ENCODE data around the gene CDK14.
A peak's percentile ranks its signal among the peaks of the same experiment; 100 is the strongest.

CDK14 gene

DNA sequence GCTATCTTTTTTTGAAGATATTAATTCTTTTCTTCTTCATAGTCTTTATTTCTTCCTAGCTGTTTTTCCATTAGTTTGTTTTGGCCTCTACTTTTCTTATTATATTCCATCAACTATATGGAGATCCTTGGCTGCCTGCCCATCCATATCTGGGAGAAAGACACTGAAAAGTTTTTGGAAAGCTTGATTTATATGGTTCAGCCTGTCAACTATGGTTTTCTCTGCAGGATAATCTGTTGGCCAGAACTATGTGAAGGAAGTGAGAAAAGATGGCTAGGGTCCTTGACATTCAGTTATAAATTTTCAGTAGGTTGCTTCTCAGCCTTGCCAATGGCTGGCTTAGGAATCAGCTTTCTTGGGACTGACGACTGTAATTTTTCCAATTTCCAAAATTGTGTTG, 10.0 kb upstream of the CDK14 start:
- no peak for TF ChIP-seq ZNF274 (IDR thresholded peaks at IDR 0.05; ENCODE audit: low read depth, low read length)
- H3K4me3 ChIP-seq (ENCODE audit: low read length) = no peak overlapping the region

DNA sequence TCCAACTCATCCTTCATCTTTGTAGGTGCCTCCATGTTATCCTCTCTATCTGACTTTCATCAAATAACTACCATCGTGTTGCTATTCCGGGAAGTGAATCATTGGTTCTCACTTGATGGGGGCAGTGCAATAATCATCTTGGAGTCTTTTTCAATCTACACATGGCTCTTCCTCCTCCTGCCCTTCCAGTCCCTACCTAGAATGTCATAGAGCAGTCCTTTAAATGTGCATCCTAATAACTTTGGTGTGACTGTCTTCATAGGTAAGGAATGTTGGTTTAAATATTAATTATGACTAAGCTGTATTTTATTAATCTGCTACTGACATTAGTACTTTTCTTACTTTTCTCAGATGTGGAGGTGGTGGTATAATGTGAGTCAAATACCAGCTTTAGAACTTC, 8.4 kb upstream of the CDK14 start:
- H3K4me3 ChIP-seq (ENCODE audit: low read length) = no peak overlapping the region
- no peak for TF ChIP-seq ZNF274 (IDR thresholded peaks at IDR 0.05; ENCODE audit: low read depth, low read length)

DNA sequence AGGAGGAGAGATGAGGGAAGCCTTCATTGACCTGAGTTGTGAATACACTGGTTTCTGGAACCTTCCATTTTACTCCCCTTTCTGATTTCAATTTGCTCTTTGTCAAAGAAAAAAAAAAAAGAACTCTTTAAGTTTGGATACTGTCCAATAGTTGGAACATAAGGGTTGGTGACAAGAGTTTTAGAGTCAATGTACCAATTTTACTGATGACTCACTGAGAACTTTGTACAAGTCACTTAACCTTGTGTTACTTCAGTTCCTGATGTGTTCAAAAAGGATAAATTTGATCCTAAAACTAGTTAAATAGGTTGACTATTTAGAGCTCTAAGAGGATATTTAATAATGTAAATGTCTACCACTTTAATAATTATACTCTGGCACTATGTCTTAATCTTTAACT, 4.1 kb upstream of the CDK14 start:
- TF ChIP-seq ZNF274 (IDR thresholded peaks at IDR 0.05; ENCODE audit: low read depth, low read length) = no peak

DNA sequence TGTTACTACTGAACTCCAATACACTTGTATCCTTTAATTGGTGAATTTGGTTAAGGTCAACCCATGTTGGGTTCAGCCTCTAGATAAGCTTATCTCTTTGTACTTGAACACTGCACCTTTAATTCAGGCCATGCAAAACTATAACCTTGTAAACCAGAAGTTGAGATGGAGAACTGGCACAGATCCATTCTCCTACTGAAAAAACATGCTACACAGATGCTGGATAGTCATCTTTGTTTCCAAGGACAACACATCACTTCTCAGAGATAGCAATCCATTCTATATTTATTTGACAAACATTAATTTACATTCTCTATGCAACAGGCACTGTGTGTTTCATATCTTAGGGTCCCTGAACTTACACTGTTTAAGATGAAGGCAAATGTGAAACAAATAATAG, 2.9 kb upstream of the CDK14 start:
- no peak for TF ChIP-seq ZNF274 (IDR thresholded peaks at IDR 0.05; ENCODE audit: low read depth, low read length)
- H3K4me3 ChIP-seq (ENCODE audit: low read length) = no peak overlapping the region

More for the DNA sequence above, 4.1 kb upstream of the CDK14 start:
- H3K4me3 ChIP-seq (ENCODE audit: low read length) = no peak overlapping the region

DNA sequence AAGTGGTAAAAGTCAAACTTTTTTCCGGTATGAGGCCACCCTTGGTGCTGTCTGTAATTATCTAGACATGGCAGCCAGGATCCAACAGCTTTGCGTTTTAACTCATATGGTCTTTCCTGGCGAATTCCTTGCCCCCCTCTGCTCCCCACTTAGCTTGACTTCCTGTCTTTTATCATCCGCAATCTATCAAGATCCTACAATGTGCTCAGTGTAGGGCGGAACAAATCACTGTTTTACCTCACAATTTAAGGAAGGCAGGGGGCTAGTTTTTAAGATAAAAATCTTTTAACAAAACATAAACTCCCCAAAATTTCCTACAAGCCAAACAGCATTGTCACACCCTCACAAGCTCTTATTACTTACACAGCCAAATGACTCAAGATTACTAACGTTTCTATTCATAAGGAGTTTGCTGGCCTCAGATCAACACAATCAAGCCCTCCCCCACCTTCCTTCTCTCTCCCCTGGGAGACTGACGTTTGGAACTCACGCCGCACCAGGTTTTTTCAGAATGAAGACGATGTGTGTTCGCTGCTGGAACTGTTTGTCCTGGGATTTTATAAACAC, 1.3 kb upstream of the CDK14 start:
- peak overlapping the region; percentile 73; the same call in 1 of the 2 replicates for H3K4me3 ChIP-seq (ENCODE audit: low read length)
- TF ChIP-seq ZNF274 (IDR thresholded peaks at IDR 0.05; ENCODE audit: low read depth, low read length) = no peak

DNA sequence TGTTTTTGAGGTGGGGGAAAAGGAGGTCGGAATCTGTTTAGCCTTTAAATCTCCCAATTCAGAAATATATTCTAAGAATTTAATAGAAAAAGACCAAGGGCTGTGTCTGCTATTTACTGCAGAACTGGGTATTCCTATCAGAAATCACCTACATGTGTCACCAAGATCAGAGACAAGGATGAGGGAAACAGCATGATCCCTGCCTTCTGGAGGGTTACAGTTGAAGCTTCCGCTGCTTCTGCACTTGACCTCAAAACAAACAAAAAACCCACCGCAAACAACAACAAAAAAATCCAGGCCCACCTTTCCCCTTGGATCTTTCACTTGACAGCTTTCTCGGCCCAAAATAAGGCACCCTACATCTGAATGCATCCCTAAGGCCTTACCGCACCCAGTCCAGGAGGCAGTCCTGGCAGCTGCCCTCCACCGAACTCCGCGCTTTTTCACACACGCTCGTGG, 750 bp upstream of the CDK14 start:
- TF ChIP-seq ZNF274 (IDR thresholded peaks at IDR 0.05; ENCODE audit: low read depth, low read length) = no peak
- peak overlapping the region; percentile 73; the same call in 1 of the 2 replicates for H3K4me3 ChIP-seq (ENCODE audit: low read length)

DNA sequence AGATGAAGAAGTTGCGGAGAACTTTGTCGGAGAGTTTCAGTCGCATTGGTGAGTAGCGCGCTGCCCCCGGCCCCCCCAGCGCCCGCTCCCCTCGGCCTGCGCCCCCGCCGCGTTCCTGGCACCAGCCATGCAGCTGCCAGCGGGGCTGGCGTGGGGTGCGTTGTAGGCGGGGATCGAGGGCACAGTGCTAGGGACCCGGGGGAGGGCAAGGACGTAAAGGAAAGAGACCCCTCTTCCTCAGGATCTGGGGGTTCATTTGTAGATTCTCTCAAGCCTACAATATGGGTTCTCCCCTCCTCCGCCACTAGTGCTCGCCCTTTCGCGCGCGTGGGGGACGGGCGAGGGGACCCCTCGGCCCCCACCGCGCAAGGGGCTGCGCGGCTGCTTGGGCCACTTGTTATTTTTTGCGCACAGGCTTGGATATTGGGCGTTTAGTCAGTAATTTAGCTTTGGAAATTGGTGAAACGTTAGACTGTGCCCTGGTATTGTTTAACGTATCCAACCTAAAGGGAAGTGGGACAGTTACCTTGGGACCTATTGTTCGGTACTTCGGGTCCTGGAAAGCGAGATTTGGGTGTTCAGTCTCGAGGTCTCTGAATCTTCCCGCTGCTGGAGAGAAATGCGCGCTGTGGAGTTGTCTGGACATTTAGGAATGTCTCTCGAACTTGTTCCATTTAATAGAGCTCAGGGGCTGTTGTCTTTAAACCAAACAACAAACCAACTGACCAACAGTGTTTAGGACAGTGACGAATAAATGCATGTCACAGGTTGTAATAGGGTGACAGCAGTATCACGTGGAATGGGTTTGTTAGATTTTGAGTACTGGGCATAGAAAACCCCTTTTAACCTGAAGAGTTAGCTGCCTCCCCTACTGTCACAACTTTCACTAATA, 796 bp downstream of the CDK14 start:
- peak overlapping the region; percentile 95 for H3K4me3 ChIP-seq (ENCODE audit: low read length)
- no peak for TF ChIP-seq ZNF274 (IDR thresholded peaks at IDR 0.05; ENCODE audit: low read depth, low read length)

DNA sequence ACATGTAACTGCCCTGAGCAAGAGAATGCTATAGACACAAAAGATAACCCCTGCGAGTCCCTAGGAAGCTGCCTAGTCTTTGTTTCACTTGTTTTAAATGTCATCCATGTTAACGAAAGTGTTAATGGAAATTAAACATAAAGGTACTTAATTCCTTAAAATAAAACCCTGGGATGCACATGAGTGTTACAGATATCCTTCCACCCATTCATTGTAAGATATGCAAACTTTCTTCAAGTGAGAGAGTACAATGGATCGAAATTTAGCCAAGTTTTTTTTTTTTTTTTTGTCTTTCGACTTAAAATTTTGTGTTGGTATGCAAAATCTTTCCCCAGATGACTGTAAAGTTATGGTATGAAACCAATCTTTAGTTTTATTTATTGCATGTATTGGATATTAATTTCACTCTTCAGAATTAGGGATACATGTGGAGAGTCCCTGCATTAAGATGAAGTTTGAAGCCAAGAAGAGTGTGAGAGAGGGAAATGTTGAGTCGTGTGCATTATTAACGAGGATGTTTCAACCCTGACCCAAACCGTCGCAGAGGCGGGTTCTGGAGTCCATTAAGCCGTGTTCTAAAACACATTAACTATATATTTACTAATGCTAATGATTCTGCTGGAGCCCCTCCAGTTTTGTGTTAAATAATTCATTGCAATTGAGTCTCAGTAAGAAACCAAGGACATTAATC, 1.6 kb downstream of the CDK14 start:
- no peak for TF ChIP-seq ZNF274 (IDR thresholded peaks at IDR 0.05; ENCODE audit: low read depth, low read length)
- peak overlapping the region; percentile 95 for H3K4me3 ChIP-seq (ENCODE audit: low read length)

DNA sequence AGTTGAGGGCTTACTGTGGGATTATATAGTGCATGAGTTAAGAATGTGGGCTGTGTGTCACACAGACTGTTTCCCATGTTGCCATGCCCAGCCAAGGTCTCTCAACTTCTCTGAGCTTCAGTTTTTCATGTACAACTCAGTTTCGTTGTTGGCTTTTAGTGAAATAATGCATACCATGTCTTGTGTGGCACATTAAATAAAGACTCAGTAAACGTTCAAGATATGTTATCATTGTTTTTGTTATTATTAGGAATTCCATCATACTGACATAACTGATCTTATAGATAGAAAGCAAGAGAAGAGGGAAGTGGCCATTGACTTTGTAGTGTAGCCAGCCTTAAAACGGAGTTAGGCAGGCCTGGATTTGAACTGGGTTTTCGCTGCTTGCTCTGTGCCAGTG, 2.9 kb downstream of the CDK14 start:
- no peak for TF ChIP-seq ZNF274 (IDR thresholded peaks at IDR 0.05; ENCODE audit: low read depth, low read length)
- no peak overlapping the region for H3K4me3 ChIP-seq (ENCODE audit: low read length)

DNA sequence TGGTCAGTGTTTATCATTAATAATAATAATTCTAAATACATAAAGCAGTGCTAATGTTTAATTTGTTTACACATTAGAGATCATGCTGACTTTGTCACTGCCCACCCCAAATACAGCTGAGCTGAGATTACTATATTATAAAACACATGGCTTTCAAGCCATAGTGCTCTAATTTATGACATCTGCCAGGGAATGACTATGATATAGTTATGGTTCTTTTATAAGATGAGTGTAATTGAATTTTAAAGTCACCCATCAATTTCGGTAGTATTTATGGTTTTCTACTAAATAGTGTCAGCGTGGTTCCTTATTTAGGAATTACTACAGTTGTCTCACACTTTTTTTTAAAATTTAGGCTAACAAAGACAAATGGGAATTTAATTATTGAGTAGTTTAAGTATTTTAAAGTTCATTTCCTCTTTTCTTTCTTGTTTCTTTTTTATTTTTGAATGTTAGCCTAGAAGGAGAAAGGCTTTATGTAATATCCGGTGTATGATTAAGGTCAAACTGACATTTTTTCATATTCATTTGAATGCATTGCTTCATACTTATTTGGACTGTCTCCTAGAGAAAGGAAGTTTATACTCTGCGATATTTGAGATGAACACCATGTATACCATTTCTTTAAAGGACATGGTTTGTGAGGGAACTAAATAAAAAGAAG, 3.9 kb downstream of the CDK14 start:
- no peak overlapping the region for H3K4me3 ChIP-seq (ENCODE audit: low read length)
- TF ChIP-seq ZNF274 (IDR thresholded peaks at IDR 0.05; ENCODE audit: low read depth, low read length) = no peak

DNA sequence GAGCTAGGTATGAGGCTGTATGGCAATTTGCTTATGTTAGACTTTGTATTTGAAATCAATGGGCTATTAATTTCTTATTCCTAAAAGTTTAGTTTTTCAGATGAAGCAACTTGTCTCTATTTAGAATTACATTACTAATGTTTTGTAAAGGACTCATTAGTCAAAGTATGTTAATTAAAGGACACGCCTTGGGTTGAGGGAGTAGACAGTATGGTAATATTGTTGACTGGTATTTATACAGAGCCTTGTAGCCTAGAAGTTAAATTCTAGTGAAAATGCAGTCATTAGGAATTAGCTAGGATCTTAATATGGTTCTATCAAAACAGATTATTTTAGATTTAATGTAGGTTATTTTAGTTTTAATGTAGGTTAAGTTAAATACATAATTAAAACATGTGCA, 6.2 kb downstream of the CDK14 start:
- TF ChIP-seq ZNF274 (IDR thresholded peaks at IDR 0.05; ENCODE audit: low read depth, low read length) = no peak
- no peak overlapping the region for H3K4me3 ChIP-seq (ENCODE audit: low read length)

DNA sequence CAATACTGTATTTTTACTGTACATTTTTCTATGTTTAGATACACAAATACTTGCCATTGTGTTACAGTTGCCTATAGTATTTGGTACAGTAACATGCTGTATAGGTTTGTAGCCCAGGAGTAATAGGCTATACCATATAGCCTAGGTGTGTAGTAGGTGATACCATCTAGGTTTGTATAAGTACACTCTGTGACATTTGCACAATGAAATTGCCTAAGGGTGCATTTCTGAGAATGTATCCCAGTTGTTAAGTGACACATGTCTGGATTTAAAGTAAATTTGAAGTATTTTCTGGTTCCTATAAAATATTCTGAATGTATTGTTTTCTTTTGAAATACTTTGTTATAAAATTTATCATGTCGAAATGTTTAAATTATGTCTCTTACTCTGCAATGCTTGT, 7.2 kb downstream of the CDK14 start:
- H3K4me3 ChIP-seq (ENCODE audit: low read length) = no peak overlapping the region
- no peak for TF ChIP-seq ZNF274 (IDR thresholded peaks at IDR 0.05; ENCODE audit: low read depth, low read length)

DNA sequence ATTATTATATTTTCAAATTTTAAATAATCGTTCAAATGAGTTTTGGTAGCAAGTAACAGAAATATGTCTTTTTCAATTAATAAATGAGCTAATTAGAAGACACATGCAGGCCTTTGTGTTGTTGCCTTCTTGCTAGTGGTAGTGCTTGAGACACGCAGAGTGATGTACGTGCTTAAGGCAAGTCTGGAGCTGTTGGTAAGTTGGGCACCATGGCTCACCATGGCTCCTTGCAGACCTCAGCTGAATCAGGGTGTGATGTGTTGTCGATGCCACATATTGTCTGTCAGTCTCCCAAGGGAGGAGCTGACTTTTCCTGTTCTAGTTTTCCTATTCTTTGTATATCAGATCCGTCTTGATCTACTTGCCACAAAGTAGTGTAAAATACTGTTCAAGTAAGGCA, 8.3 kb downstream of the CDK14 start:
- H3K4me3 ChIP-seq (ENCODE audit: low read length) = no peak overlapping the region
- no peak for TF ChIP-seq ZNF274 (IDR thresholded peaks at IDR 0.05; ENCODE audit: low read depth, low read length)

DNA sequence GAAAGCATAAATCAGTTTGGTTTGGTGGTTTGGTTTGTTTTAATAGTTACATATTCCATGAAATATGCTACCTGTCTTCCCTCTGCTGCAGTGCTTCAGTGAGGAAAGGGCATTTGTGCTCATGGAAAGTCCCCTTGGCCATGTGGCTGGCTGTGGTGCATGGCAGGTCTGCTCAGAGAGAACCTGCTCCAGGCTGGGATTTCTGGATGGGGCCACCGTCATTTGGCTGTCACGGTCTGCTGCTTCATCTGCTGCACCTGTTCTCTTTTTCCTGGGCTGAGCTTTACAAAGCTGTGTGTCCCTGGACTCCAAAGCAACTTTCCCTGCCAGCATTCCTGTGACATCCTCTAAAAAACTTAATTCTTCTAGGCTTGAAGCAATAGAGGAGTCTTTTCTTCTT, 8.9 kb downstream of the CDK14 start:
- no peak for TF ChIP-seq ZNF274 (IDR thresholded peaks at IDR 0.05; ENCODE audit: low read depth, low read length)
- no peak overlapping the region for H3K4me3 ChIP-seq (ENCODE audit: low read length)
